ENCODE measurements around the gene ASB6.
"Not testable (repeated sequence)": the region's sequence is repeated elsewhere in the genome, so short reads cannot be mapped to it uniquely, and the experiment has no call there.

ASB6 gene

DNA sequence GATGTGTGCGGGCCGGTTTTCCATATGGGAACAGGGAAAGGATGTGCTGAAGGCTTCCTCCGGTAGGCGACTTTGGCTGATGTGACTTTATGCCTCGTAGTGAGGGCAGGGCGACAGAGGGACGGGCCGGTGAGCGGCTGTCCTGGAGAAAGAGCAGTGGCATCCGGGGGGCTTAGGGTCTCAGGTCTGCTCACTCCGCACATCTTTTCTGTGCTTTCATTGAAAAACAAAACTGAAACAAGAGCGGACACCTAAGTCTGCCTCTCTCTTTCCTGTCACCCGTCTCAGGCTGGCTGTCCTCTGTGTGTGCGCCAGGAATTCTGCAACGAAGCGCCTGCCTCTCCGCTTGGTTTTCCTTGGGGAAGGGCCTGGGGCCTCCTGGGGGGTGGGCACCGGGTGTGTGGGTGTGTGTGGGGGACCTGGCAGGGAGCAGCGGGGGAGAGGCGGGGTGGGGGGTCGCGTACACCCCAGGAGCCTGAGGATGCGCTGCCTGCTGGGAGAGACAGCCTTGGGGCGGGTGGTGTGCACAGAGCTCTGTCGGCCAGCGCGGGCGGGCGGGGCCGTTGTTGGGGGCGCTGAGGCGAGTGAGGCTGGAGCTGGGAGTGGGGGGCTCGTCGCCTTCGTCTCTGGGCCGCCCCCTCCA lies 22.9 kb upstream of the ASB6 start:
- POLR2A ChIA-PET: interaction anchor here (0.7 kb wide), 1 partner anchor 14 kb away, joined by 3 read pairs; no protein-coding TSS in a partner anchor
- H3K27me3 ChIP-seq (replicated peaks in 2 of 5; ENCODE audit: control insufficient read depth in 4 of 5, insufficient read depth in 5 of 5, low read length in 4 of 5): peaks cover 0 to 77% (median 19%) of the 10 kb centered on the region in 5 experiments
- no peak overlapping the region for H3K27ac ChIP-seq (ENCODE audit: insufficient read depth in 1 of 2, low read depth in 1 of 2, low read length in 2 of 2, poor library complexity in 1 of 2, severe bottlenecking in 2 of 2)
- peak in 2 of 3 donors; percentile 28 to 46 for DNase-seq
- CTCF ChIA-PET: interaction anchor here (1.0 kb wide), 1 partner anchor 32 kb away, joined by 3 read pairs; no protein-coding TSS in a partner anchor
- peak overlapping the region in 4 of 7 experiments; percentile 20 to 71 (median 42) for H3K4me3 ChIP-seq (ENCODE audit: control insufficient read depth in 1 of 7, extremely low read depth in 1 of 7, insufficient read depth in 4 of 7, low read depth in 2 of 7, low read length in 6 of 7)
- no peaks in the 10 kb centered on the region for H3K9me3 ChIP-seq (ENCODE audit: control extremely low read depth in 1 of 5, control insufficient read depth in 4 of 5, insufficient read depth in 2 of 5, low read depth in 1 of 5, low read length in 4 of 5)
- peaks cover 0 to 11% (median 6%) of the 10 kb centered on the region in 4 experiments for H3K4me1 ChIP-seq (ENCODE audit: control extremely low read depth in 1 of 4, control insufficient read depth in 4 of 4, insufficient read depth in 4 of 4, low read length in 3 of 4)
- no peaks in the 10 kb centered on the region for H3K36me3 ChIP-seq (ENCODE audit: control insufficient read depth in 4 of 4, insufficient read depth in 4 of 4, low read length in 3 of 4)
- WGBS (ENCODE audit: insufficient coverage): 12% methylated on average over 23 of the region's 36 CpGs

DNA sequence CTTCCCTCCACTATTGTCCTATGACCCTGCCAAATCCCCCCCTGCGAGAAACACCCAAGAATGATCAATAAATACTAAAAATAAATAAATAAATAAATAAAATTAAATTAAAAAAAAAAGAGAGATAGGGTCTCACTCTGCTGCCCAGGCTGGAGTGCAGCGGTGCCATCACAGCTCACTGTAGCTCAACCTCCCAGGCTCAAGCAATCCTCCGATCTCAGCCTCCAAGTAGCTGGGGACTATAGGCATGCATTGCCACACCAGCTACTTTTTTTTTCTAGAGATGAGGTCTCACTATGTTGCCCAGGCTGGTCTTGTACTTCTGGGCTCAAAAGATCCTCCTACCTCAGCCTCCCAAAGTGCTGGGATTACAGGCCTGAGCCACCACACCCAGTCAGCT lies 20.3 kb upstream of the ASB6 start:
- H3K27me3 ChIP-seq (replicated peaks in 2 of 5; ENCODE audit: control insufficient read depth in 4 of 5, insufficient read depth in 5 of 5, low read length in 4 of 5): peaks cover 0 to 52% (median 14%) of the 10 kb centered on the region in 5 experiments
- H3K27ac ChIP-seq (ENCODE audit: insufficient read depth in 1 of 2, low read depth in 1 of 2, low read length in 2 of 2, poor library complexity in 1 of 2, severe bottlenecking in 2 of 2); H3K36me3 ChIP-seq (ENCODE audit: control insufficient read depth in 4 of 4, insufficient read depth in 4 of 4, low read length in 3 of 4); H3K9me3 ChIP-seq (ENCODE audit: control extremely low read depth in 1 of 5, control insufficient read depth in 4 of 5, insufficient read depth in 2 of 5, low read depth in 1 of 5, low read length in 4 of 5); DNase-seq; POLR2A ChIA-PET: not testable (repeated sequence)
- H3K4me3 ChIP-seq (ENCODE audit: control insufficient read depth in 1 of 7, extremely low read depth in 1 of 7, insufficient read depth in 4 of 7, low read depth in 2 of 7, low read length in 6 of 7): peak overlapping the region in 1 of 7 experiments; percentile 1
- peaks cover 0 to 11% (median 6%) of the 10 kb centered on the region in 4 experiments for H3K4me1 ChIP-seq (ENCODE audit: control extremely low read depth in 1 of 4, control insufficient read depth in 4 of 4, insufficient read depth in 4 of 4, low read length in 3 of 4)
- CTCF ChIA-PET: interaction anchor here (0.7 kb wide), 1 partner anchor 11 kb away, joined by 5 read pairs; no protein-coding TSS in a partner anchor
- WGBS (ENCODE audit: insufficient coverage): 50% methylated on average over 2 of the region's 3 CpGs

DNA sequence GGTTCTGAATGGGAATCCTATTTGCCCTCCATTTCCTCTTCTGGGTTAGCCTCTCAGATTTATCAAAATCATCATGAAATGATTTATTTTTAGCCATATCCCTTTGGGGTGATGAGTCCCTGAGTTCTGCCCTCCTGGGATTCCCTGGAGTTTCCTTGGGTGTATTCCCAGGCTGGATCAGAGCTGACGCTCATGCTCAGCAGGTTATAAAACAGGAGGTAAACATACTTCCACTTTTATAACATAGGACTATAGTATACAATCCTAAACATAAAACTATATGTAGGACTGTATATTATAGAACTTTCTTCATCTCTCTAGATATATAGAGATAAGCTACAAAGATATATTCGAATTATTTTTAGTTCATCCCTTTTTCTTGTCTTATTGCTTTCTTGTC lies 19.1 kb upstream of the ASB6 start:
- H3K36me3 ChIP-seq (ENCODE audit: control insufficient read depth in 4 of 4, insufficient read depth in 4 of 4, low read length in 3 of 4): no peaks in the 10 kb centered on the region
- H3K4me3 ChIP-seq (ENCODE audit: control insufficient read depth in 1 of 7, extremely low read depth in 1 of 7, insufficient read depth in 4 of 7, low read depth in 2 of 7, low read length in 6 of 7): no peak overlapping the region
- WGBS (ENCODE audit: insufficient coverage): no CpG with 5 or more reads among the region's 2 CpGs
- peaks cover 0 to 41% (median 13%) of the 10 kb centered on the region in 5 experiments for H3K27me3 ChIP-seq (replicated peaks in 2 of 5; ENCODE audit: control insufficient read depth in 4 of 5, insufficient read depth in 5 of 5, low read length in 4 of 5)
- no peak overlapping the region for H3K27ac ChIP-seq (ENCODE audit: insufficient read depth in 1 of 2, low read depth in 1 of 2, low read length in 2 of 2, poor library complexity in 1 of 2, severe bottlenecking in 2 of 2)
- ChIA-PET POLR2A (no interaction called here), CTCF (no interaction called here)
- H3K4me1 ChIP-seq (ENCODE audit: control extremely low read depth in 1 of 4, control insufficient read depth in 4 of 4, insufficient read depth in 4 of 4, low read length in 3 of 4): peaks cover 0 to 8% (median 6%) of the 10 kb centered on the region in 4 experiments
- H3K9me3 ChIP-seq (ENCODE audit: control extremely low read depth in 1 of 5, control insufficient read depth in 4 of 5, insufficient read depth in 2 of 5, low read depth in 1 of 5, low read length in 4 of 5): no peaks in the 10 kb centered on the region
- DNase-seq: no peak

DNA sequence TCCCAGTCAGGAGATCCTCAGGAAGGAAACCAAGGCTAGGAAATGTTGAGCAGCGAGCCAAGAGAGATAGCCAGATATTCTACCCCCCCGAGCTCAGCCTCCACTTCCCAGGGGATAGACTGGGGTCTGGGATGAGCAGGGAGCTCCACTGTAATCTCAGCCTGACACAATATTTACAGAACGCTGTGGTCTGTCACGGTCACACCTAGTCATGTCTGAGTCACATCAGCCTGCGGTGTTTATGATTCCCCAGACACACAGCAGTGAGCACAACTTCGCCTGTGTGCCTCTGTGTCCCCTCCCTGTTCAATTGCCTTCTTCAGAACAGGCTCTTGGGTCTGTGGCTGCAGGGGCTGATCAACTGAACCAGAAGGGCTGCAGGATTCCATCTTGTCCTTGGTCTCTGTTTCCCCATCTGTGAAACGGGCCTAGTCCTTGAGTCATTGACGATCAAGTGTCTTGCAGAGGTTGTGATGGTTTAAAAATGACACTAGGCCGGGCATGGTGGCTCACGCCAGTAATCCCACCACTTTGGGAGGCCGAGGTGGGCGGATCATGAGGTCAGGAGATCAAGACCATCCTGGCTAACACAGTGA lies 14.9 kb upstream of the ASB6 start:
- Histone ChIP-seq H3K36me3 (ENCODE audit: control insufficient read depth in 4 of 4, insufficient read depth in 4 of 4, low read length in 3 of 4) (no peaks in the 10 kb centered on the region), H3K27ac (ENCODE audit: insufficient read depth in 1 of 2, low read depth in 1 of 2, low read length in 2 of 2, poor library complexity in 1 of 2, severe bottlenecking in 2 of 2) (no peak overlapping the region), H3K9me3 (ENCODE audit: control extremely low read depth in 1 of 5, control insufficient read depth in 4 of 5, insufficient read depth in 2 of 5, low read depth in 1 of 5, low read length in 4 of 5) (no peaks in the 10 kb centered on the region), H3K4me3 (ENCODE audit: control insufficient read depth in 1 of 7, extremely low read depth in 1 of 7, insufficient read depth in 4 of 7, low read depth in 2 of 7, low read length in 6 of 7) (no peak overlapping the region), H3K4me1 (ENCODE audit: control extremely low read depth in 1 of 4, control insufficient read depth in 4 of 4, insufficient read depth in 4 of 4, low read length in 3 of 4) (peaks cover 0 to 3% (median 1%) of the 10 kb centered on the region in 4 experiments), H3K27me3 (replicated peaks in 2 of 5; ENCODE audit: control insufficient read depth in 4 of 5, insufficient read depth in 5 of 5, low read length in 4 of 5) (peaks cover 0 to 10% (median 3%) of the 10 kb centered on the region in 5 experiments)
- ChIA-PET POLR2A (no interaction called here), CTCF (interaction anchor here (0.7 to 1.3 kb wide), 4 partner anchors 13 to 20 kb away, joined by 3 read pairs; no protein-coding TSS in a partner anchor)
- 95% methylated on average over 10 of the region's 12 CpGs for WGBS (ENCODE audit: insufficient coverage)
- DNase-seq: no peak

DNA sequence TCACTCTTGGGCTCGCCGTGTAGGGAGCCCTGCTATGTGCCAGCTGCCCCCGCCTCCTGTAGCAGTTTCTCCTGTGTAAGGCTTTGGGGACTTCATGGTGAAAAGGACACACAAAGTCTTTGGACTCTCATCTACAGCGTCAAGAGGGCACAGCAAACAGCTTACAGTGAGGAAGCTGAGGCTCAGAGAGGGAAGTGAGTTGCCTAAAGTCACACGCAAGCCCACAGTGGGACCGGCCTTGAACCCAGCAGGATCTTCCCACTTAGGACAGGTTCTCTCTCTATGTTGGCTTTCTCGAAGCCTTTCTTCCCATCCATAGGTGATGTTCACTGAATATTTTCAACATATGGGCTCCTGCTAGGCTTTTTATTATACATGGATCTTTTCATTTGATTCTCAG lies 13.7 kb upstream of the ASB6 start:
- H3K27me3 ChIP-seq (replicated peaks in 2 of 5; ENCODE audit: control insufficient read depth in 4 of 5, insufficient read depth in 5 of 5, low read length in 4 of 5): peaks cover 0 to 4% (median 2%) of the 10 kb centered on the region in 5 experiments
- no peak for DNase-seq
- no peaks in the 10 kb centered on the region for H3K36me3 ChIP-seq (ENCODE audit: control insufficient read depth in 4 of 4, insufficient read depth in 4 of 4, low read length in 3 of 4)
- ChIA-PET CTCF (interaction anchor here (1.2 to 2.0 kb wide), 2 partner anchors 16 to 126 kb away, joined by 3 to 7 read pairs; no protein-coding TSS in a partner anchor), POLR2A (no interaction called here)
- 92% methylated on average over 7 of the region's 7 CpGs for WGBS (ENCODE audit: insufficient coverage)
- no peak overlapping the region for H3K27ac ChIP-seq (ENCODE audit: insufficient read depth in 1 of 2, low read depth in 1 of 2, low read length in 2 of 2, poor library complexity in 1 of 2, severe bottlenecking in 2 of 2)
- peaks cover 0 to 3% (median 1%) of the 10 kb centered on the region in 4 experiments for H3K4me1 ChIP-seq (ENCODE audit: control extremely low read depth in 1 of 4, control insufficient read depth in 4 of 4, insufficient read depth in 4 of 4, low read length in 3 of 4)
- H3K9me3 ChIP-seq (ENCODE audit: control extremely low read depth in 1 of 5, control insufficient read depth in 4 of 5, insufficient read depth in 2 of 5, low read depth in 1 of 5, low read length in 4 of 5): no peaks in the 10 kb centered on the region
- H3K4me3 ChIP-seq (ENCODE audit: control insufficient read depth in 1 of 7, extremely low read depth in 1 of 7, insufficient read depth in 4 of 7, low read depth in 2 of 7, low read length in 6 of 7): no peak overlapping the region

DNA sequence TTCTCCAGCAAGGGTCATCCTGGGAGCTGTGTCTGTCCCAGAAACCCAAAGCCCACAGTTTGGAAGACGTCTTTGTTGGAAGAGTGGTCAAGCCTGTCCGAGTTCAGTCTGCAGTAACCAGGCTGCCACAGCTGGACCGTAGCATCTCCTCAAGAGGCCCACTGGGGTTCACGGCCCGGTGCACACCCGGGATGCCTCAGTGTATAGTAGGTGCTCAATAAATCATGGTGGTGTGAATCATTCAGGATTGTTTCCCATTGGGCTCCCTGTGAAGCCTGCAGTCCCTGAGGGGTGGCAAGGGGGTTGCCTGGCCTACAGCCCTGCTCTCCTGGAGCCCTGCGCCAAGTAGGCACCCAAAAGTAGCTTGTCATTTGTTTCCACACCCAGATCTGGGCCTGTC lies 13.2 kb upstream of the ASB6 start:
- DNase-seq: no peak
- CTCF ChIA-PET: interaction anchor here (2.0 kb wide), 1 partner anchor 126 kb away, joined by 7 read pairs; no protein-coding TSS in a partner anchor

DNA sequence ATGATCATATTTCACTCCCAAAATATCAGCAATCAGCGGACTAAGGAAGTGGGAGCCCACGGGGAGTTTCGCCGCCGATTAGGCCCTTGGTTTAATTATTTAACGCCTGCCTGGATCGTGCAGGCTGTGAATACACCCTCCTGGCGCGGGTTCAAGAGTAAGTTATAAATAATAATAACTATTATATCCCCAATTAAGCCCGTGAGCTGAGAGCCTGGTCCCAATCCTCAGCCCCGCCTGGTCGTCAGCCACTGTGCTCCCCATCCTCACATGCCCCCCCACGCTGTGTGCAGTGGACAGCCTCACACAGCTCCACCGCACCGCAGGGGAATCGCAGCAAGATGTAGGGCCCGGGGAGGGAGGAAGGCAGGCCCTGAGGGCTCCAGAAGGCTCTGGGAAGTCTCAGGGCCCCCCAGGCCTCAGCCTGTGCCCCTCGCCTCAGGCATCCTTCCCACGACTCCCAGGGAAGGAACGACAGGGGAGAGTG lies 12.6 kb upstream of the ASB6 start:
- CTCF ChIA-PET: interaction anchor here (2.0 kb wide), 1 partner anchor 127 kb away, joined by 7 read pairs; no protein-coding TSS in a partner anchor
- POLR2A ChIA-PET: no interaction called here
- Histone ChIP-seq H3K4me1 (ENCODE audit: control extremely low read depth in 1 of 4, control insufficient read depth in 4 of 4, insufficient read depth in 4 of 4, low read length in 3 of 4) (peaks cover 0 to 3% (median 1%) of the 10 kb centered on the region in 4 experiments), H3K9me3 (ENCODE audit: control extremely low read depth in 1 of 5, control insufficient read depth in 4 of 5, insufficient read depth in 2 of 5, low read depth in 1 of 5, low read length in 4 of 5) (no peaks in the 10 kb centered on the region), H3K27ac (ENCODE audit: insufficient read depth in 1 of 2, low read depth in 1 of 2, low read length in 2 of 2, poor library complexity in 1 of 2, severe bottlenecking in 2 of 2) (no peak overlapping the region), H3K36me3 (ENCODE audit: control insufficient read depth in 4 of 4, insufficient read depth in 4 of 4, low read length in 3 of 4) (no peaks in the 10 kb centered on the region), H3K27me3 (replicated peaks in 2 of 5; ENCODE audit: control insufficient read depth in 4 of 5, insufficient read depth in 5 of 5, low read length in 4 of 5) (peaks cover 0 to 4% (median 0%) of the 10 kb centered on the region in 5 experiments), H3K4me3 (ENCODE audit: control insufficient read depth in 1 of 7, extremely low read depth in 1 of 7, insufficient read depth in 4 of 7, low read depth in 2 of 7, low read length in 6 of 7) (no peak overlapping the region)
- WGBS (ENCODE audit: insufficient coverage): 74% methylated on average over 13 of the region's 20 CpGs
- DNase-seq: no peak

More for the DNA sequence above, 13.2 kb upstream of the ASB6 start:
- no peaks in the 10 kb centered on the region for H3K9me3 ChIP-seq (ENCODE audit: control extremely low read depth in 1 of 5, control insufficient read depth in 4 of 5, insufficient read depth in 2 of 5, low read depth in 1 of 5, low read length in 4 of 5)
- H3K27me3 ChIP-seq (replicated peaks in 2 of 5; ENCODE audit: control insufficient read depth in 4 of 5, insufficient read depth in 5 of 5, low read length in 4 of 5): peaks cover 0 to 3% (median 0%) of the 10 kb centered on the region in 5 experiments
- WGBS (ENCODE audit: insufficient coverage): 100% methylated on average over 6 of the region's 7 CpGs
- H3K27ac ChIP-seq (ENCODE audit: insufficient read depth in 1 of 2, low read depth in 1 of 2, low read length in 2 of 2, poor library complexity in 1 of 2, severe bottlenecking in 2 of 2): no peak overlapping the region
- POLR2A ChIA-PET: no interaction called here
- peaks cover 0 to 3% (median 1%) of the 10 kb centered on the region in 4 experiments for H3K4me1 ChIP-seq (ENCODE audit: control extremely low read depth in 1 of 4, control insufficient read depth in 4 of 4, insufficient read depth in 4 of 4, low read length in 3 of 4)
- no peak overlapping the region for H3K4me3 ChIP-seq (ENCODE audit: control insufficient read depth in 1 of 7, extremely low read depth in 1 of 7, insufficient read depth in 4 of 7, low read depth in 2 of 7, low read length in 6 of 7)
- no peaks in the 10 kb centered on the region for H3K36me3 ChIP-seq (ENCODE audit: control insufficient read depth in 4 of 4, insufficient read depth in 4 of 4, low read length in 3 of 4)

All from common myeloid progenitor, CD34-positive (primary cell).